NCI-H2029 treated with DMSO at 0.1 percent for 48 hours (cell line): Measurements from ENCODE around the gene UBE2J2.
A peak's percentile ranks its signal among the peaks of the same experiment; 100 is the strongest.
"Not testable (repeated sequence)": the region's sequence is repeated elsewhere in the genome, so short reads cannot be mapped to it uniquely, and the experiment has no call there.

ENCODE experiments used
- DNase-seq: peaks from one replicate; lab custom pipeline; 2025; lab: John Stamatoyannopoulos, UW

Gene UBE2J2

DNA sequence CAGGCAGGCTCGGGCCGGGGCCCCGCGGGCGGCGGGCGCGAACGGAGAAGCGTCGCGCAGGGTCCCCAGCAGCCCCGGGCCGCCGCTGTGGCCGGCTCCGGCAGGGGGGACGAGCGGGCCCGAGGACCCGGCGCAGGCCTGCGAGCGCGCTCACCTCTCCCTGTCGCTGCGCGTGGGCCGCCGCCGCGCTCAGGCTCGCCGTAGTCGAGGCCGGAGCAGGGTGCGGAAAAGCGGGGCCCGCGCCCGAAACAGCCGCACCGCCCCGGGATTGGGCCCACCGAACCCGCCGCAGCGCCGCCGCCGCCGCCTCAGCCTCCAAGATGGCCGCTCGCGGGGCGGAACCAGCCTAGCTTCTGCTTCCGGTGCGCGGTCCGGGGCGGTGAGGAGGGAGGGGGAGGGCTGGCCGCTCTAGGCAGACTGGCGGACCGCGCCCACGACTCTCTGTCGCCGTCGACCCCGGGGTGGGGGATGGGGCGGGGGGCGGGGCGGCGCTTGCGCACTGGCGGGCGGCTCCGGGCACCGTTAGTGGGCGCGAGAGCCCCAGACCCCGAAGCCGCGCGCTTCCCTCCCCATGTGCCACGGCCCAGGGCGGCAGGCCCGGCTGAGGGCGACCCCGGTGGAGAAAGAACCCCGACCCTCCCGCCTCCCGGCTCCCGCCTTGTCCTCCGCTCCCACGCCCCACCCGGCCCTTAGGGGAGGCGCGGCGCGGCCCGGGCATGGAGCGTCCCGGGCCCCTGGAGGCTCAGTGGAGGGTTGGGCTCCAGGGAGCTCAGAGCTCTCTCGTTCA is at the start of gene UBE2J2:
Gene UBE2J2 (minus strand): TSS at position 343 of the 787 bp plus-strand sequence. CDS start 5,862 bp downstream, outside the sequence.
- DNase-seq = peak; percentile 9

DNA sequence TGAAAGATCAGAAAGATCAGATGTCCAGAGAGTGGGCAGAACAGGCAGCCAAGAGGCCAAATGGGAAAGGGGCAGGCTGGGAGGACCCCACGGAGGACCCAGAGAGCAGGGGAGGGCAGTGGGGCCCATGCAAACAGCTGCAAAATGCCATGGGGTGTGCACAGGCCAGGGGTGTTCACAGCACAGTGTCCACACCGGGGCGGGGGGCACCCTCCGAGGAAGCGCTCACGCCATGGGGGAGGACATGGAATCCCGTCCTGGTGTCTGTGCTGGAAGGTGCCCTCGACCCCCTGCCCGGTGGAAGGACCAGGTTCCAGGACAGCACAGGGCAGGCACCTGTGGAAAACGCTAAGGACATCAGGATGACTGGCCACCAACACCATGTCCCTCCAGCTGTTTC is 49.3 kb upstream of the UBE2J2 start:
- DNase-seq = no peak

DNA sequence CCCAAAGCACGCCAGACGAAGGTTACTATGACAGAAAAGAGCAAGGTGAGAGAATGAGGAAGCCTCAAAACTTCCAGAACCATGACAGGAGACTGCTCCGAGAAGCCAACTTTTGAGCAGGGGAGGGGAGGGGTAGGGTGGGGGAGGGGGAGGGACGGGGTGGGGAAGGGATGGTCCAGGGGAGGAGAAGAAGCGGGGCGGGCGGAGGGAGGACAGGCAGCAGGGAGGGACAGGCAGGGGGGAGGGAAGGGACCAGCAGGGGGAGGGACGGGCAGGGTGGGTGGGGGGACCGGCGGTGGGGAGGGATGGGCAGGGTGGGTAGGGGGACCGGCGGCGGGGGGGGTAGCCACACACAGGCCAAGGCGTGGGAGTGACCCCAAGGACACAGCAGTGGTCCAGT is 48.8 kb upstream of the UBE2J2 start:
- DNase-seq = no peak

DNA sequence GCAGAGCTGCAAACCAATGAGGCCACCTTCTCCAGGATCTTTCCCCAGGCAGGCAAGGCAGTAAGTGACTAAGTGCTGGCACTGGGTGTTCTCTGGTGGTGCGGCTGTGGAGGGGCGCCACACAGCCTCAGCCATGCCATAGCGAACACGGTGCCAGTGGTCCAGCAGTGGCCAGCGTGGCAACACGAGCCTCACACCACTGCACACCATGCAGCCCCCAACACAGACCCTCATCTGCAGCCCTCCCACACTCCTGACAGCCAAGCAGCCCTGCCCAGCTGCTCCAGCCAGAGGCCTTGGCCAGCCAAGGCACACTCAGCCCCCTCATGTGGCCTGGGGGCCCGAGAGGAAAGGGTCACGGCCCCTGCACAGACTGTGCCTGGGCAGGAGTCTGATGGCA is 47.8 kb upstream of the UBE2J2 start:
- no peak for DNase-seq

DNA sequence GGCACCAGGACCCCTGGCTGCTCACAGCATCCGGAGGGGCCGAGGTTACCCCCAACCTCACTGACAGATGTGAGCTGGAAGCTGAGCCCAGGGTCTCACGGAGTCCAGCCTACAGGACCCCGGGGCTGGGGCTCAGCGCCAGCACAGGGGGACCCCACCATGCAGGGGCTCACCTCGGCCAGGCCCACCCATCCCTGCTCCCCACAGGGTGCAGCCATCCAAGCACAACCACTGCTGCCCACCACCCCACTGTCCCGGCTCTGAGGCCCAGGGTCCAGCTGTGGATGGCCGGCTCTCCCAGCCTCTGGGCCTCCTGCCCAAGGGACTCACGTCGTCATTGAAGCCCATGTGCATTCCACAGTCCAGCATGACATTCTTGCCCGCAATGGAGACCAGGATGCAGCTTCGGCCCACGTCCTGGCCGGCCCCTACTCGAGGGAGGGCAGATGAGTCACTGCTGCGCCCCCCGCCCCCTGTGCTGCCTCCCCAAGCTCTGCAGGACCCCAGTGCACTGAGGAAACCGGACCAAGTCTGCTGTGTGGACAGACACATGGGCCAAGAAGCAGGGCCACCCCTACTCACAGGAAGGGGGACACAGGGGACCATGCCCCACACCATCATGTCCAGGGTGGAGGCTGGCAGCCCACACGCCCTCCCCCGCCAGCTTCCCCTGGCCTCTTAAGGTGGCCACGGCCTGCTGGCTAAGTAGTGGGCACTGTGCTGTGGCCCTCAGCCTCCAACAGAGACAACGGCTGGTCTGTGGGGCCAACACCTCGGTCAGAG is 47.2 kb upstream of the UBE2J2 start:
- no peak for DNase-seq

DNA sequence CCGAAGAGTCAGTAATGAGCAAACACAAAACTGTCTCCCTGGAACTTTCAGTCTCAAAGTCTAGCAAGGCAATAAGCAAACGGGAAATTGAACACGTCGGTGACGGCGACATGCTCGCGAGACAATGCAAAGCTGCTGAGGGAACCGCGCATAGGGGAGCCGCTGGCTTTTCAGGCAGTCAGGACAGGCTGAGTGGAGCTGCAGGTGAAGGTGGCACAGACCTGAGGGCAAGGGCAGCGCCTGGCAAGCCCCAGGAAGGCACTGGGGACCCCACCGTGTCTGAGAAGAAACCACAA is 45.9 kb upstream of the UBE2J2 start:
- no peak for DNase-seq

DNA sequence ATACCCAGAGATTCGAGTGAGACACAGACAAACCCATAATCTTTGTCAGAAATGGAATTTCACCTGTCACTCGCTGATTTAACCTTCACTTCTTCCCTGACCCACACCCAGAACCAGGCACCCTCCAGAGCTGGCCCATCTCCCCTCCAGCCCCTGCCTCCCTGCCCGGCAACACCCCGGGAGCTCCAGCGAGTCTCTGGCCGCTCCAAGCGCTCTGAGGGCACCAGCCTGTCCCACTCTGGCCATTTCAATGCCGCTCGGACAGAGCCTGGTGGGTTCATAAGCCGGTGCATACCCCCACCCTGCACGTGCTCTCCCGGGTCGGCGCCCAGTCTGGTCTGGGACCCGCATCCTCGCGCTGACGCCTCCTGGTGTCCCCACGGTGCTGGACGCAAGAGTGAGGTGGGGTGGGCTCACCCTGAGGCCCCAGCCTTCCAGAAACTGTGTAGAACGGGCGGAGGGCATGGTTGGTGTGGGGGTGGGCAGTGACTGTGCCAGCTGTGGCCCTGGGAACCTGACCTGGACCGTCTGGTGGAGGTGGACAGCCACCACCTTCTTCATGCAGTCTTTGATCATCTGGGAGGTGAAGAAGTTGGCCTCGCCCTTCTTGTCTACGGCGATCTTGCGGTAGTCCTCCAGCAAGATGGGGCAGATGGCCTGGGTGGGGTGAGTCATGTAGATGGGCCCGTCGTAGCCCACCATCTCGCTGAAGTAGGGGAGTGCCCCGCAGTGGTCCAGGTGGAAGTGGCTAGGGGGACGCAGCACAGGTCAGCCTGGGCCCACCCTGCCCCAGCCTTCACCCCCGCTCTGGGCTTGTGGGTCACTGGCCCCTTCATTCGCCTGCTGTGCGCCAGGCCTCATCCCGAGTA is 45.4 kb upstream of the UBE2J2 start:
- no peak for DNase-seq

DNA sequence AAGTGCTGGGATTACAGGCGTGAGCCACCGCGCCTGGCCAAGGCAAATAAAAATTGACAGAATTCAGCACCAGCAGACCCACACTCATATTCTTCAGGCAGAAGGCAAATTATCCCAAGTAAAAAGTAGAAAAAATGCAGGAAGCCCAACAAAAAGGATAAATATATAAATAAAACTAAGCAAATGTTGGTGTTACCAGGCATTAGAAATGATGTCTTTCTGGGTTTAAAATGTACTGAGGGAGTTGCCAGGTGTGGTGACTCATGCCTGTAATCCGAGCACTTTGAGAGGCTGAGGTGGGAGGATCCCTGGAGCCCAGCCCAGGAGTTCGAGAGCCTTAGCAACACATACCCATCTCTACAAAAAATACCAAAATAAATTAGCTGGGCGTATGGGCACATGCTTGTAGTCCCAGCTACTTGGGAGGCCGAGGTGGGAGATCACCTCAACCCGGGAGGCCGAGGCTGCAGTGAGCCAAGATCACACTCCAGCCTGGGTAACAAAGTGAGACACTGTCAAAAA is 44.5 kb upstream of the UBE2J2 start:
- peak; percentile 67 for DNase-seq

DNA sequence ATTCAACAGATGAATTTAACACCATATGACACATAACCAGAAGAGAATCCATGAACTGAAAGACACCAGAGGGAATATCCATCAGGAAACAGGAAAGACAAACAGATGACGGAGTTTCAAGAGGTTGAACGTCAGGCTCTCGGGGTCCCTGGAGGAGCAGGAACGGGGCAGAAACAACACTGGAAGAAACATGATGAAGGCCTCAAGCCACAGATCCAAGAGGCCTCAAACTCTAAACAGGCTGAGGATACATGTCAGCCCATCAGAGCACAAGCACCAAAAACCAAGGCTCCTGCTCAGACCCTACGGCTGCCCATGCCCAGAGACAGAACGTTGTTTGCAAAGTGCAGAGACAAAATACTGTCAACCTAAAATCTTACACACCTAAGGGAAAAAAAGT is 43.8 kb upstream of the UBE2J2 start:
- DNase-seq = no peak

DNA sequence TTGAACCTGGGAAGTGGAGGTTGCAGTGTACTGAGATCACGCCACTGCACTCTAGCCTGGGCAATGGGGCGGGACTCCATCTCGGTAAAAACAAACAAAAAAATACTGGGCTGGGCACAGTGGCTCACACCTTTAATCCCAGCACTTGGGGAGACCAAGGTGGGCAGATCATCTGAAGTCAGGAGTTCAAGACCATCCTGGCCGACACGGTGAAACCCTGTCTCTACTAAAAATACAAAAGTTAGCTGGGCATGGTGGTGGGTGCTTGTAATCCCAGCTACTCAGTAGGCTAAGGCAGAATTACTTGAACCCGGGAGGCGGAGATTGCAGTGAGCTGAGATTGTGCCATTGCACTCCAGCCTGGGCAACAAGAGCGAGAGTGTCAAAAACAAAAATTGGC is 42.5 kb upstream of the UBE2J2 start:
- not testable (repeated sequence) for DNase-seq

DNA sequence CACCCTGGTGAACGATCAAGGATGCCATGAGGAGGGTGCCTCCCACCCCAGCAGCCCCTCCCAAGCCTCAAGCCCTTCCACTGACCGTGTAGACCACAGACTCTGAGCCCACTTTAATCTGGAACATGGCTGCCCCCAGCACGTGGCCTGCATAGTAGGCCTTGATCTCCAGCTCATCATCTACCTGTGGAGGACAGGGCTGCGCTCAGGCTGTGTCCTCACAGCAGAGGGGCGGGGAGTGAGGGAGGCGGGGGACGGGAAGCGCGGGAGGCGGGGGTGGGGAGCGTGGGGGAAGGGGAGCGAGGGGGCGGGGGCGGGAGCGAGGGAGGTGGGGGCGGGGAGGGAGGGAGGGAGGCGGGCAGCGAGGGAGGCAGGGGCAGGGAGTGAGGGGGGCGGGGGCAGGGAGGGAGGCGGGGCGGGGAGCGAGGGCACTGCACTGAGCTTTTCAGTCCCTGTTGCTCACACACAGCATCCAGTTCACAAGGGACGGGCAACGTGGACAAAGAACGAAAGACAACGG is 41.8 kb upstream of the UBE2J2 start:
- DNase-seq = no peak

DNA sequence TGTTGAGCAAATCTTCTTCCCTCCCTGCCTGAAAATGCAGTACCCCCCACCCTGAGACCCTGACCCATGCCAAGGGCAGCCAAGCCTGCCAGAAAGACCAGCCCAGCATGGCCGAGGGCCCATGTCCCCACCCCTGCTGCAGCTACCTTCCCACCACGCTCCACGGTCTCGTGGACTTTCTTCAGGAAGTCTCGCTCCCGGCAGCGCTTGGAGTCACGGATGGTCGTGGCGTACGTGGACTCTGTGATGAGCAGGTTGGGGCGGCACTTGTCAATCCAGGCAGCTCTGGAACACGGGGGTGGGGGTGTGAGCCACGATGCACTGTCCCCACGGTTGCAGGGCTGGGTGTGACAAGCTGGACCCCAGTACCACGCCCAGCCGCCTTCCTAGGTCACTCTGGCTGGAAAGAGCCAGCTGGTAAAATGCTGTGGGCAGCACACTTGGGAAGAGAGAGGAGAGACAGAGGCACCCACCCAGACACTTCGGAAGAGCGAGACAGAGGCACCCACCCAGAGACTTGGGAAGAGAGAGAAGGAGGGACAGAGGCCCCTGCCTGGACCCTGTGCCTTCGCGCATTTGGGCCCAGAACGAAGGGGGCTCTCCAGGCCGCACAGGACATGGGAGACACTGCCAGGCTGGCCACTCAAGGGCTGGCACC is 41.2 kb upstream of the UBE2J2 start:
- no peak for DNase-seq

DNA sequence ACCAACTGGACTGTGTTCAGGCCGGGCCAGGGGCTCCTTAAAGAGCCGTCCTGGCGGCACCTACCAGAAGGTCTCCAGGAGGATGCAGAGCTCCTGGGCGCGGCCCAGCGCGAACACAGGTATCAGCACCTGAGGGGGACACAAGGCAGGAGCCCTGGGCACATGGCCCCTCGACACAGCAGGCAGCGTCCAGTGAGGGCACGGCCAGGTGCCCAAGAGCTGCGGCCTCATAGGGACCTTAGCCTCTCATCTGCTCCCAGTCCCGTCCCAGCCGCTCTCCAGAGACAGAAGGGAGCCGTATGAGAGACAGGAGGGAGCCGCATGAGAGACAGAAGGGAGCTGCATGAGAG is 40.6 kb upstream of the UBE2J2 start:
- DNase-seq = no peak

DNA sequence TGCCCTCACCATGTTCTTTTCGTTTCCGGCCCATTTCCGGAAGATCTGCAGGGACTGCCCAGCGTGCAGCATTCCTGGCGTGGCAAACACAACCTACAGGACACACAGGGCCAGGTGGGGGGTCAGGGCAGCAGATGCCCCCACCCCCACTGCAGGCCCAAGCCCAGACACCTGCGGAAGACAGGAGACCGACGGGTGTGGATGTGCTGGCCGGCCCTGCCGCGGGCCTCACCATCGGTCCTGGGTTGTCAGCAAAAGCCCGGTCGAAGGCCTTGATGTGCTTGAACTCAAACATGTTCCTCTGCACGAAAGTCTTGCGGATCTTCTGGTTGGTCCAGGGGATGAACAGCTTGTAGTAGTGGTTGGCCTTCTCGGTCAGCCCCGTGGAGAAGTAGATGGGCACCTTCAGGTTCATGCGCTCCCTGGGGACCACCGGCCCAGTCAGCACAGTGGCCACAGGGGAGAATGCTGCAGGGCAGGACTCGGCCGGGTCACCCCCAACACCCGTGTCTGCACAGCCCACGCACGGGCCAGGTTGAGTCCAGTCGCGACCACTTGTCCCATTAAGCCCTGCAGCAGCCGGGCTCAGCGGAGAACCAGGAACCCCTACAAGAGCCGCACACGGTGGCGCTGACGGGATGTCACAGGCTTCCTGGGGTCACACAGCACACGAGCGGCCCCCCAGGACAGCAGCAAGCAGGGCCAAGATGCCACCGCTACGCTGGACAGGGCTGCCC is 40.0 kb upstream of the UBE2J2 start:
- DNase-seq = no peak

DNA sequence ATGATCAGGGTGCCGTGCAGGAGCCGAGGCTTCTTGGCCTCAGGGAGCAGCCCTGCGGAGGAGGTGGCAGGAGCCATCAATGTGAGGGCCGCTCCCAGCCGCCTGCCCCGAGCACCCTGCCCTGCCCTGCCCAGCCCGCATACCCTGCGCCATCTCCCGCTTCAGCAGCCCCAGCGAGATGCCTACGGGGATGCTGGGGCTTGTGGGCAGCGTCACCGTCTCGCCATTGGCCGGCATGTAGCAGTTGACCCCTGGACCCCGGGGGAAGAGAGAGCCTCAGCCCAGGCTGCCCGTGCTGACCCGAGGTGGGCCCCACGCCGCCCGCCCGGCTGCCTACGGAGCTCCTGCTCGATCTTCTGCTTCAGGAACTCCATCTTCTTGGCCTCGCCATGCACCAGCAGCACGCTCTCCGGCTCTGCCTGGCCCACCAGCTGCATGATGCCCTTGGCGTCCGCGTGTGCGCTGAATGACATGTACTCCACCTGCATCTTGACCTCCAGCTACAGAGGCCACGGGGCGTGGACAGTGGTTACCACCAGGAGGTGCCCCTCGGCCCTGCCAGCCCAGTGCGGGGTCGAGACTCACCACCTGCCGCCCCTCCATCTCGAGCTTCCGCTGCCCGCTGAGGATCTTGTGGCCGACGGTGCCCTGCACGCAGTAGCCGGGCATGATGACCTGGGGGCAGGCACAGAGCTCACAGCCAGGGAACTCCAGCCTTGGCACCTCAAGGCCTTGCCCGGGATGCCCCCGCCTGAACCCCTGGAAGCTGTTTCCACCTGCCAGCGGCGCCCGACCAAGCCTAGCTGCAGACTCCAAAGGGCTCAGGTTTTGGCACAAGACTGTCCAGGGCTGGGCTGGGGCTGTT is 39.0 kb upstream of the UBE2J2 start:
- DNase-seq = no peak

DNA sequence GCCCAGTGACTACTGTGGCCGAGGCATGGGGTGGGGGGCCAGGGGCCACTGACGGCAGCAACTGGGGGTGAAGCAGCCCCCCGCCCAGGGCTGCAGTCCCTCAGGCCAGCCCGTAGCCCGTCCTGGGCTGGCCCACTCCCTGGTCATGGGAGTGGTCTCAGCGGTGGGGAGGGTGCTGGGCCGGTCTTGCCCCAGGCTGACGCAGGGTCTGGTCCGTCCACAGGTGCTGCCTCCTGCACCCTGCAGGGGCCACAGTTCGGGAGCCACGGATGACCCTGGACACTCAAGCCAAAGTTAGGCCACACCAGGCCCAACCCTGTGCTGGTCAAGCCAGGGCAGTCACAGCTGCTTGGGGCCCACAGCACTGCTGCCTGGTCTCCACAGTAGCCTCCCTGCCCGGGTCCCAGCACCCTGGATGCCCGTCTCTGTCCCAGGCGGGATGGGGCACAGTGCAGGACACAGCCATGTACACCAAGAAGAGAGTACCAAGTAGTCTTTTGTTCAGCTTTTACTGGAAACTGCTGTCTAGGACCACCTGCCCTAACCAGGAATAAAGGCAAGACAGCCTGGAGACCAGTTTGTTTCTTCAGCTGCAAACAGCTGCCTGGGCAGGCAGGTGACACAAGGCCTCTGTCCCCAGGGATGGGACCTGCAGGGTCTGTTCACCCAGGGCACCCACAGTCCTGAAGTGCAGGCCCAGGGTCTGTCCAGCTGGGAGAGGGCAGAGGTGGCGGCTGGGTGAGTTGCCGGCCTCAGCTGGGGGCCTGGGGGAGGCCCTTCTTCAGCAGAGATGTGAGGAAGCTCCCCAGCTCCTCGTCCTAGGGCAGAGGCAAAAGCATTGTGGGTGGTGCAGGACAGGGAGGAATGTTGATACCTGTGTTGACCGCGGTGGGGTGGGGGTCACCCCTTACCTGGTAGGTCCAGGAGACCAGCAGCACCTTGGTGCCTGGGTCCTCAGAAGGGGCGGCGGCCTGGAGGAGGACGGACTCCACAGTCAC is 37.8 kb upstream of the UBE2J2 start:
- DNase-seq = no peak

DNA sequence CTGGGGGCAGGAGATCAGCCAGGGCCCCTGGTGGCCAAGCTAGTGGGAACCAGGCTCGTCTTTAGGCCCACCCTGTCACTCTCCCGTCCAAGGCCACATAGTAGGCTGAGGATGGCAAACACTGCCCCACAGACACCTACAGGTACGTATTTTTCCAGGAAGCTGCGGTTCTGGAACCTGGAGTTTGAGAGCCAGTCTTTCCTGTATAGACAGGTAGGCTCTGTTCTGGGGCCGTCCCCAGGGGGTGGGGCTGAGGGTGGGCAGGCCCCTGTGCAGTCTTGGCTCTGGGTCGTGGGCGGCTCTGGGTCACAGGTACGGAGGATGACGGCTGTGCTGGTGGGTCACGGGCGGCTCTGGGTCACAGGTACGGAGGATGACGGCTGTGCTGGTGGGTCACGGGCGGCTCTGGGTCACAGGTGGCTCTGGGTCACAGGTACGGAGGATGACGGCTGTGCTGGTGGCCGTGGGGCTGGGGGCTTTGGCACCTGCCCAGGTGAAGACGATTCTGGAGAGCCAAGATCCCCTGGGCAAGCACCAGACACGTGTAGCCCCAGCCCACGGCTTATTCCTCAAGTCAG is 36.9 kb upstream of the UBE2J2 start:
- DNase-seq = no peak

DNA sequence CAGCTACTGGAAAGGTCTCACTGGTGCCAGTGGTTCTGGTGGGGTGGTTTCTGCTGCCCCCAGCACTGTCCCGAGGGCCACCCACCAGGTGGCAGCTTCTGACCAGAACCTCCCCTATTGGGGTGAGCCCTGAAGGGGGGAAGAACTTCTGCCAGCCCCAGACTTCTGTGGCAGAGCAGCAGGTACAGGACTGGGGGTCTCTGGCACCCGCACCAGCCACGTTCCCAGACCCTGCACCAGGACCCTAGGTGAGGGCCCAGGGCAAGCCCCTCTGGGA is 36.4 kb upstream of the UBE2J2 start:
- DNase-seq = no peak
